Measurements from ENCODE around the gene COL11A1. TPM values are rescaled to one million over a fixed set of nuclear protein-coding genes. Genes with fewer than 3 reads are reported as not detected.

COL11A1 gene
- total RNA-seq (2016; rRNA removed; fragmentation: Illumina TruSeq; extraction: Trizol) (not detected in 2 replicates), polyA plus RNA-seq (2011; rRNA removed) (not detected in 2 replicates), polyA minus RNA-seq (2011; rRNA and poly(A)+ RNA removed; ENCODE audit: low replicate concordance) (not detected in 2 replicates), Bru-seq, nascent RNA (percentile 8 among the genes with signal in this experiment), BruChase-seq, experiment 1, labeled RNA remaining after a 6-hour chase (percentile 9 among the genes with signal in this experiment), BruChase-seq, experiment 2, labeled RNA remaining after a 2-hour chase (percentile 8 among the genes with signal in this experiment)
- not detected in 2 replicates for total RNA-seq (2016; cell fraction: cytosol; rRNA removed; fragmentation: Illumina TruSeq; extraction: Trizol; ENCODE audit: low read depth)
- not detected in 2 replicates for total RNA-seq (2016; cell fraction: insoluble cytoplasmic fraction; rRNA removed; fragmentation: Illumina TruSeq; extraction: Trizol)
- not detected in 2 replicates for total RNA-seq (2016; cell fraction: membrane; rRNA removed; fragmentation: Illumina TruSeq; extraction: Trizol)
- total RNA-seq (2016; cell fraction: nucleus; rRNA removed; fragmentation: Illumina TruSeq; extraction: Trizol) = not detected in 2 replicates
- not detected in 2 replicates for polyA plus RNA-seq (2011; cell fraction: cytosol; rRNA removed)
- polyA plus RNA-seq (2011; cell fraction: nucleus; rRNA removed) = not detected in 2 replicates
- polyA plus RNA-seq (2012) = not detected in 2 replicates
- not detected in 2 replicates for polyA plus RNA-seq (2016; cell fraction: cytosol; fragmentation: Illumina TruSeq; extraction: Trizol; ENCODE audit: low read depth)
- not detected in 2 replicates for polyA plus RNA-seq (2016; cell fraction: insoluble cytoplasmic fraction; fragmentation: Illumina TruSeq; extraction: Trizol; ENCODE audit: low read depth)
- polyA plus RNA-seq (2016; cell fraction: membrane; fragmentation: Illumina TruSeq; extraction: Trizol; ENCODE audit: low read depth) = not detected in 2 replicates
- polyA plus RNA-seq (2016; cell fraction: nucleus; fragmentation: Illumina TruSeq; extraction: Trizol; ENCODE audit: insufficient read depth, low read depth) = not detected in 2 replicates
- polyA minus RNA-seq (2011; cell fraction: cytosol; rRNA and poly(A)+ RNA removed) = not detected in 2 replicates
- not detected in 2 replicates for polyA minus RNA-seq (2011; cell fraction: nucleus; rRNA and poly(A)+ RNA removed)
- long read RNA-seq, experiment 1 = 0 reads
- long read RNA-seq, experiment 2 = 0 reads

- ATAC-seq = peak; percentile 70
- TF ChIP-seq, protein P1, sequence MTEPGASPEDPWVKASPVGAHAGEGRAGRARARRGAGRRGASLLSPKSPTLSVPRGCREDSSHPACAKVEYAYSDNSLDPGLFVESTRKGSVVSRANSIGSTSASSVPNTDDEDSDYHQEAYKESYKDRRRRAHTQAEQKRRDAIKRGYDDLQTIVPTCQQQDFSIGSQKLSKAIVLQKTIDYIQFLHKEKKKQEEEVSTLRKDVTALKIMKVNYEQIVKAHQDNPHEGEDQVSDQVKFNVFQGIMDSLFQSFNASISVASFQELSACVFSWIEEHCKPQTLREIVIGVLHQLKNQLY (CRISPR knock-in tag; IDR thresholded peaks at IDR 0.05) = no peak
- TF ChIP-seq, protein P2, sequence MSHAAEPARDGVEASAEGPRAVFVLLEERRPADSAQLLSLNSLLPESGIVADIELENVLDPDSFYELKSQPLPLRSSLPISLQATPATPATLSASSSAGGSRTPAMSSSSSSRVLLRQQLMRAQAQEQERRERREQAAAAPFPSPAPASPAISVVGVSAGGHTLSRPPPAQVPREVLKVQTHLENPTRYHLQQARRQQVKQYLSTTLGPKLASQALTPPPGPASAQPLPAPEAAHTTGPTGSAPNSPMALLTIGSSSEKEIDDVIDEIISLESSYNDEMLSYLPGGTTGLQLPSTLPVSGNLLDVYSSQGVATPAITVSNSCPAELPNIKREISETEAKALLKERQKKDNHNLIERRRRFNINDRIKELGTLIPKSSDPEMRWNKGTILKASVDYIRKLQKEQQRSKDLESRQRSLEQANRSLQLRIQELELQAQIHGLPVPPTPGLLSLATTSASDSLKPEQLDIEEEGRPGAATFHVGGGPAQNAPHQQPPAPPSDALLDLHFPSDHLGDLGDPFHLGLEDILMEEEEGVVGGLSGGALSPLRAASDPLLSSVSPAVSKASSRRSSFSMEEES (CRISPR knock-in tag; IDR thresholded peaks at IDR 0.05) = no peak
- no peak for TF ChIP-seq ZNF720 (CRISPR knock-in tag; IDR thresholded peaks at IDR 0.05)
- Histone ChIP-seq H3K9ac (ENCODE audit: insufficient read depth, low read depth, low read length) (no peak within 1 kb of the TSS), H2AFZ (ENCODE audit: low read length) (no peak within 1 kb of the TSS), H3K9me3 (ENCODE audit: low read length) (no peaks in the 10 kb centered on the region), H3K4me1 (ENCODE audit: insufficient read depth, low read length) (peaks cover 9% of the 10 kb centered on the region; the same call in 1 of the 2 replicates), H3K36me3 (replicated peaks in 1 of 2; ENCODE audit: control insufficient read depth in 1 of 2, insufficient read depth in 2 of 2, low read length in 2 of 2) (no peaks in the 10 kb centered on the region), H3K4me3 (replicated peaks in 1 of 3; ENCODE audit: insufficient read depth in 1 of 3, low read depth in 2 of 3, low read length in 3 of 3) (peak within 1 kb of the TSS in 1 of 3 experiments; percentile 16; a peak in 1 of 6 replicates), H3K79me2 (ENCODE audit: insufficient read depth, low read length) (no peaks in the 10 kb centered on the region), H3K27me3 (ENCODE audit: control insufficient read depth in 1 of 2, insufficient read depth in 2 of 2, low read length in 2 of 2) (peaks cover 0 to 13% of the 10 kb centered on the region in 2 experiments; a peak in 1 of 5 replicates), H4K20me1 (ENCODE audit: insufficient read depth, low read length) (no peaks in the 10 kb centered on the region), H3K27ac (ENCODE audit: extremely low read length, insufficient read depth, low read length) (no peak within 1 kb of the TSS), H3K4me2 (ENCODE audit: low read depth, low read length) (peak within 1 kb of the TSS; percentile 47; the same call in 1 of the 2 replicates)
- FAIRE-seq = no peak
- WGBS (ENCODE audit: low lambda C conversion rate) = 23% methylated on average over 24 of the region's 34 CpGs
- in situ Hi-C loops (cut with HindIII; ENCODE audit: extremely low pct_ligation_motif_present, low pct_unique_long_range_greater_than_20kb) = loop anchor here (10.0 kb wide), 1 partner anchor 346 kb away; no protein-coding TSS in a partner anchor
- intact Hi-C loops (cut with micrococcal nuclease; ENCODE audit: unreplicated experiment) = no loop called here
- ChIA-PET CTCF (ENCODE audit: low intra/inter-chr PET ratio, low total read pairs) (no interaction called here), POLR2A (no interaction called here)
- no TSS peak for BruUV-seq (replicated peaks)
- DNase-seq (ENCODE audit: low spot score) = no peak
Observed at GRCh38 chr1:103108376-103109150, at the start of gene COL11A1. Gene COL11A1, minus strand, starts transcription at chr1:103108522. Its CDS starts 344 bp downstream, at chr1:103108178.
